Measurements from ENCODE around the gene C15orf40. TPM values are rescaled to one million over a fixed set of nuclear protein-coding genes. Genes with fewer than 3 reads are reported as not detected.
"Not testable (repeated sequence)": the region's sequence is repeated elsewhere in the genome, so short reads cannot be mapped to it uniquely, and the experiment has no call there.

Gene C15orf40
- total RNA-seq, 1 donor from 2014 or later = 24.2 TPM

GRCh38 chr15:83014205-83014653, 2.8 kb upstream of the C15orf40 start:
- Mint-ChIP-seq H3K4me1 (ENCODE audit: low read depth) (peaks cover 46% of the 10 kb centered on the region), H3K4me3 (no peak overlapping the region), H3K27me3 (ENCODE audit: insufficient read depth) (no peaks in the 10 kb centered on the region), H3K36me3 (ENCODE audit: low read depth) (peaks cover 33% of the 10 kb centered on the region), H3K27ac (peak overlapping the region; percentile 45), H3K9me3 (no peaks in the 10 kb centered on the region)
- intact Hi-C loops (cut with micrococcal nuclease) = no loop called here
- no peak for DNase-seq (ENCODE audit: low spot score)

DNA sequence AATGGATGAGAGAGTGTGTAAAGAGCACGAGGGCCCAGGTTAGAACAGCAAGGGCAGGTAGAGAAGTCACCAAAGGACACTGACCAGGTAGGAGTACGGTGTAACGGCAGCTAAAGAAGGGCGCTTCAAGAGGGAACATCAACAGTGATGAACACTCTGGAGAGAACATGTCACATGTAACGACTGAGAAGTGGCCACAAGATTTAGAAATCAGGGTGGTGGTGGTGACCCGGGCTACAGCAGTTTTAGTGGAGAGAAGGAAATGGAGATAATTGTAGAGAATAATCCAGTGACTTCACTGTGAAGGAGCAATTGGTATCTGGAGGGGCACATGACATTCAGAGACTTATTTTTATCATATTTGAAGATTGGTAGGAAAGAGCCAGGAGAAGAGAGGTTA, 1.2 kb upstream of the C15orf40 start:
- H3K36me3 Mint-ChIP-seq (ENCODE audit: low read depth) = peaks cover 34% of the 10 kb centered on the region
- peaks cover 46% of the 10 kb centered on the region for H3K4me1 Mint-ChIP-seq (ENCODE audit: low read depth)
- peak overlapping the region; percentile 99 for H3K4me3 Mint-ChIP-seq
- H3K27ac Mint-ChIP-seq = peak overlapping the region; percentile 91
- H3K9me3 Mint-ChIP-seq = no peaks in the 10 kb centered on the region
- intact Hi-C loops (cut with micrococcal nuclease) = no loop called here
- no peaks in the 10 kb centered on the region for H3K27me3 Mint-ChIP-seq (ENCODE audit: insufficient read depth)
- DNase-seq (ENCODE audit: low spot score) = no peak

GRCh38 chr15:83012076-83012426, 612 bp upstream of the C15orf40 start:
- no peaks in the 10 kb centered on the region for H3K9me3 Mint-ChIP-seq
- H3K4me3 Mint-ChIP-seq = peak overlapping the region; percentile 99
- H3K4me1 Mint-ChIP-seq (ENCODE audit: low read depth) = peaks cover 49% of the 10 kb centered on the region
- peaks cover 32% of the 10 kb centered on the region for H3K36me3 Mint-ChIP-seq (ENCODE audit: low read depth)
- intact Hi-C loops (cut with micrococcal nuclease) = no loop called here
- H3K27me3 Mint-ChIP-seq (ENCODE audit: insufficient read depth) = no peaks in the 10 kb centered on the region
- peak overlapping the region; percentile 91 for H3K27ac Mint-ChIP-seq
- DNase-seq (ENCODE audit: low spot score) = no peak

DNA sequence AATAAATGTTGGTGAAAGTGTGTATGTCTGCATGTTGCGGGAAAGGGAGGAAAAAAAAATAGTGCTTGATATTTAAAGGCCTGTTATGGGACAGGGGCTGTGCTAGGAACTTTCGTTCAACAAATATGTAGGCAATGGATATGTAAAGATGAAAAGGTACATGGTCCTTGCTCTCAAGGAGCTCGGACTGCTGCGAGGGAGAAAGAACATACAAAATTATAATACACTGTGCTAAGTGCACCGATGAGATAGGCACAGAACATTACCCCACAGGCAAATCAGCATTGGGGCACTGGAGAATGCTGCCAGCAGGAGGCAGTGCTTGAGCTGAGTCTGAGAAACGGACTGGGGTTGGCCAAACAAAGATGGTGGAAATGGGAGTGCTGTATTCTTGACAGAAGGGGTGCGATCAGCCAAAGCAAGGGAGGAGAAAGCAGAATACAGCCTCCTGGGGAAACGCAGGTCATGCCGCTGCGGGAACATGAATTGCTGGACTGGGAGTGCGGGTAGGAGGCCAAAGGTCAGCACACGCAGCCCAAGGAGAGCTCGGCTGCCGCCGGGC, 649 bp downstream of the C15orf40 start:
- peak overlapping the region; percentile 99 for H3K4me3 Mint-ChIP-seq
- H3K27ac Mint-ChIP-seq = peak overlapping the region; percentile 98
- peaks cover 31% of the 10 kb centered on the region for H3K36me3 Mint-ChIP-seq (ENCODE audit: low read depth)
- intact Hi-C loops (cut with micrococcal nuclease) = loop anchor here (1.0 to 2.0 kb wide), 8 partner anchors 24 to 549 kb away; partner anchors contain the start of genes BTBD1, RAMAC and TM6SF1
- peaks cover 50% of the 10 kb centered on the region for H3K4me1 Mint-ChIP-seq (ENCODE audit: low read depth)
- H3K9me3 Mint-ChIP-seq = no peaks in the 10 kb centered on the region
- no peaks in the 10 kb centered on the region for H3K27me3 Mint-ChIP-seq (ENCODE audit: insufficient read depth)
- peak; percentile 76 for DNase-seq (ENCODE audit: low spot score)

GRCh38 chr15:83000672-83001031, 10.8 kb downstream of the C15orf40 start:
- not testable (repeated sequence) for H3K27ac Mint-ChIP-seq; H3K4me1 Mint-ChIP-seq (ENCODE audit: low read depth); H3K27me3 Mint-ChIP-seq (ENCODE audit: insufficient read depth); DNase-seq (ENCODE audit: low spot score); H3K36me3 Mint-ChIP-seq (ENCODE audit: low read depth); H3K4me3 Mint-ChIP-seq; H3K9me3 Mint-ChIP-seq
- intact Hi-C loops (cut with micrococcal nuclease) = loop anchor here (1.0 to 2.0 kb wide), 6 partner anchors 14 to 460 kb away; partner anchors contain the start of genes RAMAC and RPS17

DNA sequence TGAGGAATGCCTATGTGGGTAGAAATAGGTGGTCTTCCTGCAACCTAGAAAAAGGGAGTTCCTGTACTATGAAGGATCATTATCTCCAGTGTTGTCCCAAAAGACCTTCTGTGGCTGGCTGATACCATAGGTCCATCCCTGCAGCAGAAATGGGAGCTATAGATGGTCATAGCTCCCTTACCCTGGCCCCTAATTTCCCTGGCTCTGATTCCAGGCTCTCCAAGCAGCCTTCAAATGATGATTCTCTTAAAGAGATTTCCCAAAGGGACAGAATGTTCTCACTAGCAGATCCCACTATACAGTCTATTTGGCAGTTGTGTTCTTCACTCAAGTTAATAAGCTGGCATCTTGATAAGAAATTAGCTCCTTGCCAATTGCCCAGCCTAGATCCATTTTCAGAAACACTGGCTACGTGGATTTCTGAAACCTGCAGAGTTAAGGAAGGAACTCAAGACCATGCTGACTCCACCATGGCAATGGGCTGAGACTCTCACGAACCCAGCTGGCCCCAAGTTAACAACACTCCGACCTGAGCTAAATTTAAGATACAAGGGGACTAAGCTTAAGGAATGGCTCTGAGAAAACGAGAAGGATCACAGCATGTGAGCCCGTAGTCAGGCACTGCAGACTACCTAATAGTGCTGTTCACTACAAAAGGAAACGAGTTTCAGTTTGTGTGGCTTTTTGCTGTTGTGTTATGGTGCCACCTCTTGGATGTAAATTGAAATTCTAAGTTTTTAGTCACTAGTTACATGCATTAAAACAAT, 11.4 kb downstream of the C15orf40 start:
- Mint-ChIP-seq H3K36me3 (ENCODE audit: low read depth) (peaks cover 3% of the 10 kb centered on the region), H3K27ac (peak overlapping the region; percentile 9), H3K4me1 (ENCODE audit: low read depth) (peaks cover 9% of the 10 kb centered on the region), H3K27me3 (ENCODE audit: insufficient read depth) (no peaks in the 10 kb centered on the region), H3K9me3 (no peaks in the 10 kb centered on the region), H3K4me3 (peak overlapping the region; percentile 60)
- intact Hi-C loops (cut with micrococcal nuclease) = loop anchor here (1.0 to 2.0 kb wide), 6 partner anchors 13 to 460 kb away; partner anchors contain the start of genes RAMAC and RPS17
- DNase-seq (ENCODE audit: low spot score) = peak; percentile 28

GRCh38 chr15:82999426-82999825, 12.0 kb downstream of the C15orf40 start:
- H3K36me3 Mint-ChIP-seq (ENCODE audit: low read depth) = no peaks in the 10 kb centered on the region
- H3K4me3 Mint-ChIP-seq = no peak overlapping the region
- H3K4me1 Mint-ChIP-seq (ENCODE audit: low read depth) = peaks cover 9% of the 10 kb centered on the region
- no peak overlapping the region for H3K27ac Mint-ChIP-seq
- H3K9me3 Mint-ChIP-seq = no peaks in the 10 kb centered on the region
- intact Hi-C loops (cut with micrococcal nuclease) = no loop called here
- no peaks in the 10 kb centered on the region for H3K27me3 Mint-ChIP-seq (ENCODE audit: insufficient read depth)
- DNase-seq (ENCODE audit: low spot score) = no peak

- no peak for DNase-seq (ENCODE audit: low spot score)
- no peak overlapping the region for H3K4me3 Mint-ChIP-seq
- intact Hi-C loops (cut with micrococcal nuclease) = no loop called here
- peaks cover 14% of the 10 kb centered on the region for H3K4me1 Mint-ChIP-seq (ENCODE audit: low read depth)
- H3K27me3 Mint-ChIP-seq (ENCODE audit: insufficient read depth) = no peaks in the 10 kb centered on the region
- H3K9me3 Mint-ChIP-seq = no peaks in the 10 kb centered on the region
- no peak overlapping the region for H3K27ac Mint-ChIP-seq
- H3K36me3 Mint-ChIP-seq (ENCODE audit: low read depth) = peaks cover 5% of the 10 kb centered on the region
These were observed 15.5 kb downstream of the C15orf40 start for GRCh38 chr15:82995938-82996337.

DNA sequence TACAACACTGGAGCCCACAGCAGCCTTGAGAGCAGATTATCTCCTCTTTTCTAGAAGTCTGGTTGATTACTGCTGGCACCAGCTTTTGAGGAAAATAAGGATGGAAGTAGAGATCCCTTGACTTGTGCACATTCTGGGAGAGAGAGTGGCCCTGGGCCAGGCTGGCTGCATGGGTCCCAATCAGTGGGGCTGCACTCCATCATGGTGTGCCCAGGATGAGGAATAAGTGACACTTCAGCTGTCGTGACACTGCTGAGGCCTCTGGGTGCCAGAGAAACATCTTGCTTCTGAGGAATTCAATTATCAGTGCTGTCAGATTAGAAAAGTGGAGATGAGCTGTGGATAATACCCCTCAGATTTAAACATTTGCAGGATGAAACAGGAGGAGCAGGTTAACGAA, 16.4 kb downstream of the C15orf40 start:
- Mint-ChIP-seq H3K36me3 (ENCODE audit: low read depth) (peaks cover 9% of the 10 kb centered on the region), H3K27me3 (ENCODE audit: insufficient read depth) (no peaks in the 10 kb centered on the region), H3K27ac (no peak overlapping the region), H3K4me1 (ENCODE audit: low read depth) (peaks cover 9% of the 10 kb centered on the region), H3K4me3 (no peak overlapping the region), H3K9me3 (no peaks in the 10 kb centered on the region)
- DNase-seq (ENCODE audit: low spot score) = no peak
- intact Hi-C loops (cut with micrococcal nuclease) = no loop called here

- DNase-seq (ENCODE audit: low spot score) = no peak
- no peak overlapping the region for H3K4me3 Mint-ChIP-seq
- intact Hi-C loops (cut with micrococcal nuclease) = no loop called here
- no peaks in the 10 kb centered on the region for H3K27me3 Mint-ChIP-seq (ENCODE audit: insufficient read depth)
- peaks cover 23% of the 10 kb centered on the region for H3K36me3 Mint-ChIP-seq (ENCODE audit: low read depth)
- no peaks in the 10 kb centered on the region for H3K9me3 Mint-ChIP-seq
- H3K4me1 Mint-ChIP-seq (ENCODE audit: low read depth) = peaks cover 11% of the 10 kb centered on the region
- no peak overlapping the region for H3K27ac Mint-ChIP-seq
These were observed 18.3 kb downstream of the C15orf40 start for GRCh38 chr15:82993144-82993543.

GRCh38 chr15:82992436-82992998, 18.9 kb downstream of the C15orf40 start:
- no peak overlapping the region for H3K4me3 Mint-ChIP-seq
- peaks cover 11% of the 10 kb centered on the region for H3K4me1 Mint-ChIP-seq (ENCODE audit: low read depth)
- no peaks in the 10 kb centered on the region for H3K27me3 Mint-ChIP-seq (ENCODE audit: insufficient read depth)
- H3K36me3 Mint-ChIP-seq (ENCODE audit: low read depth) = peaks cover 26% of the 10 kb centered on the region
- no peak for DNase-seq (ENCODE audit: low spot score)
- H3K9me3 Mint-ChIP-seq = no peaks in the 10 kb centered on the region
- intact Hi-C loops (cut with micrococcal nuclease) = no loop called here
- no peak overlapping the region for H3K27ac Mint-ChIP-seq

GRCh38 chr15:82986442-82986780, 25.0 kb downstream of the C15orf40 start:
- H3K27ac Mint-ChIP-seq = peak overlapping the region; percentile 73
- intact Hi-C loops (cut with micrococcal nuclease) = loop anchor here (1.0 to 2.0 kb wide), 8 partner anchors 14 to 446 kb away; partner anchors contain the start of genes C15orf40 and RPS17
- DNase-seq (ENCODE audit: low spot score) = no peak
- no peaks in the 10 kb centered on the region for H3K27me3 Mint-ChIP-seq (ENCODE audit: insufficient read depth)
- H3K4me1 Mint-ChIP-seq (ENCODE audit: low read depth) = peaks cover 25% of the 10 kb centered on the region
- peaks cover 27% of the 10 kb centered on the region for H3K36me3 Mint-ChIP-seq (ENCODE audit: low read depth)
- peak overlapping the region; percentile 98 for H3K4me3 Mint-ChIP-seq
- H3K9me3 Mint-ChIP-seq = no peaks in the 10 kb centered on the region

Data from activated T-helper 1 cell treated with anti-CD3 and anti-CD28 coated beads, Interleukin-12 subunit alpha, Interleukin-12 subunit beta, Interleukin-2, Interleukin-4 antibody, amounts not matched to agents 30 ng/mL and 10 ng/mL and 1 ng/mL, durations not matched to agents 14 hours and 24 hours and 36 hours (primary cell).